GM21529 (cell line): ENCODE data around the gene NUP37.

Source experiments
- ATAC-seq: cut with Tn5 transposase; IDR thresholded peaks from one replicate; pipeline ENCODE4 v1.9.1; 2021; ENCODE audit not compliant: unreplicated experiment

The NUP37 gene

DNA sequence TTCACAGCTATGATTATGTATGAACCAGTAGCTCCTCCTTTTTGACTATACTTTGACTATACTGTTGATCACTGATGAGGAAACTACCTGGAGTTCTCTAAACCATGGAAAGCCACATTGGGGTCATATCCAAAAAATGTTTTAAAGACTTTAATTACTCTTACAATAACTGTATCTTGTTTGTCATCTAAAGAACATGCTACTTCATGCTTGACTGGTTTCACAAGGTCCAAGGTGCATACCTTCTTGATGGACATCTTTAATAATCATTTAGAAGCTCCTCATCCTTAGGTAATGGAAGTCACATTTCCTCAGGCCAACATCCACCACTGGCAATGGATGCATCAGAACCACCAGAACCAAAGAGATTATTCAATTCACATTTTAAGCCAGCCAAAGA lies 88.1 kb downstream of the NUP37 start:
- ATAC-seq: no peak

DNA sequence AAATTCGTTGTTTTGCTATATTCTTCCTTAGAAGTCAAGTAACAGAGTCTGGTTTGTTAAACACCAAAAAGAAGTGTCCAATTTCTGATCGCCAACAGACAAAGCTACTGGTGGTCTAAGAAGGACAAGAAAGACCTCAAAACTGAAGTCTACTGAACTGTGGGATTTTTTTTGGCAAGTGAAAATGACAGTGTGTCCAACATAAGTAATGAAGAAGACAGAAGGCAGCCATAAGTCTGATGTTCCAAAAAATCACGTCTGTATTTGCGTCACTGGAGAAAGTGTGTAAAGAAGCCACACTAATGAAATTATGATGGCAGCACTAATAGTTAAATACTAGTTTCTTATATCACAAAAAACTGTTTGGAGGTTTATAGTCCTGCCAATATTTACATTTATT lies 90.8 kb downstream of the NUP37 start:
- ATAC-seq: no peak

DNA sequence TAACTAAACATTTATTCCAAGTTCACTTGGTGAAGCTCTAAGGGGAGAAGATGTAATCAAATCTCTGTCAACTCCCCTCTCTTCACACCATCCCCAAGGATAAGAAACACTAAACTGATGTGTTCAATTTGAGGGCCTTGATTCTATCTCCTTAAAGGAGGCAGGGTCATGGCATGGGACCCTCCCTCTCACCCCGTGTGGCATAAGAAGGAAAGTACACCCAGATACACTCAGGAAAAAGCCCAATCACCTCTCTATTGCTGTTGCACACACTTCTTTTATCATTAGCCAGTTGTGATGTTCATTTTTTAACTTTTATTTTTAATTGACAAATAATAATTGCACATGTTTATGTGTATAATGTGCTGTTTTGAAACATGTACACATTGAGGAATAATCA lies 93.2 kb downstream of the NUP37 start:
- no peak for ATAC-seq

DNA sequence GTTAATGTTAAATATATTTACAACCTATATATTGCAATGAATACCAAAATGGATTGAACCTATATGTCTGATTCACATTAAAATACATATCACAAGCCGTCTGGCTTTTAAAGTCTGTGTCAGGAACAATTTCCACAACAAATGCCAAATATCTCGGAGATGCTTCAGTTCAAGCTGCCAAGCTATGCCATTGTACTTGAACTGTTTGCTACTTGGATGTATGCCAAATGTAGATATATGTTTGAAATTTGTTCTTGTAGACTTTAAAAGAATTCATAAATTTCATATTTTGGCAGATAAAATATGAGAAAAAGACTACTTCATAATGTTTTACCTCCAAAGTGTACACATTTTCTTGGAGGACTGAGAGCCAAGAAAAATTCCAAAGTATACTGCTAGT lies 95.1 kb downstream of the NUP37 start:
- ATAC-seq: no peak

DNA sequence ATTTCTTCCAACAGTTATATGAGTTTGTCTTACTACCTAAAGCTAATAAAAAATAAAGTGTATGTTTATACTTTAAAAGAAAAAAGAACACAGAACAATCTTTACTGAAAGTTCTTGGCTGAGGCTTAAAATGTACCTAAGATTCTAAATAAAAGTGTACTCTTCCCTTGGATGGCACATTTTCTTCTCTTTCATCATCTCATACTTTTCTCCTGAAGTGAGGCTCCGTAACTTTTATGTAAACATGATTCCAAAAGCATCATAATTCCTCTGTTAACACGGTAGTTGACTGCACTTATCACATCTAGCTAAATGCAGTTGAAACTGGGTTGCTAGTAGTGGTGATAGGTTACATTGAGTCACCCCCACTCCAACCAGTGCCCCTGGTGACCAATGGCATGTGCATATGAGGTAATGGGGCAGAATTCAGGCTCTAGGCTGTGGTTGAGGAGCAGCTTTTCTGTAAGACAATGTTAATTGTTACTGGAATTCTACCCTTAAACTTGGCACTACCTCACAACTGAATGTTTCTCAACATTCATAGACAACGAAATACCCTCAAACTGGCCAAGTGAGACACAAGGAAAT lies 96.5 kb downstream of the NUP37 start:
- no peak for ATAC-seq
